ENCODE data around the gene ITPR2.
"Not testable (repeated sequence)": the region's sequence is repeated elsewhere in the genome, so short reads cannot be mapped to it uniquely, and the experiment has no call there.

Gene ITPR2

DNA sequence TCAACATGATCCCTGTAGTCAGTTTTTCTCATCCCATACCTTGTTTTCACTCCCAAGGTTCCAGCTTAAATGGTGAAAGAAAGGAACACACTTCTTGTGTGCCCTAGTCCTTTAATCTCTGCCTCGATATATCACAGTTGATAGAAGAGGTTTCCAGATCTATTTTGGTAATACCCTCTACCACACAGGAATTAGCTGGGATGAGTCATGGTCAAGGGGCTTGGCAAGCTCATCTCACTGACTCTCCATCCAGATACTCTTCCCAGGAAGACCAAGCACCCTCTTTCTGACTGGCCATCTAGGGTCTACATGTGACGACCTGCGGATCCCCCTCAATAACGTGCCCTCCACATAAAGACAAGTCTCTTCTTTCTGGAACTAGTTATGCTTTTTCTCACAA, 277.9 kb downstream of the ITPR2 start:
- DNase-seq, result no peak

- DNase-seq, result no peak
Measured at GRCh38 chr12:26554332-26554731, 278.7 kb downstream of the ITPR2 start.

DNA sequence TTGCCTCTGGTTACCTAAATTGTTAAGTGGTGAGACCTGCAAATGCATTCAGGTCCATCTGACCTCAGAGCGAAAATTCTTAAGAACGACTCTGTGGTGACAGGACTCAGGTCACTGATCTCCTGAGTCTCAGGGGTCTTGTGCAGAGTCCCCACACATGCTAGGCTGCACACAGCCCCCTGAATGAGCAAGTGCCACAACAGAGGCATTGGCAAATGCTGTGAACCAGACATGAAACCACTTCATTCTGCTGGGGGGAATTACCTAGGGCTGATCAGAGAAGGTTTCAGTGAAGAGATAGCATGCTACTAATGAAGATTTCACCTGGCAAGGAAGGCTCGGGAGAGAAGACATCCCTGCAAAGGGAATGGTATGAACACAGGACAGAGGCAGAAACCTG, 281.6 kb downstream of the ITPR2 start:
- DNase-seq, result no peak

DNA sequence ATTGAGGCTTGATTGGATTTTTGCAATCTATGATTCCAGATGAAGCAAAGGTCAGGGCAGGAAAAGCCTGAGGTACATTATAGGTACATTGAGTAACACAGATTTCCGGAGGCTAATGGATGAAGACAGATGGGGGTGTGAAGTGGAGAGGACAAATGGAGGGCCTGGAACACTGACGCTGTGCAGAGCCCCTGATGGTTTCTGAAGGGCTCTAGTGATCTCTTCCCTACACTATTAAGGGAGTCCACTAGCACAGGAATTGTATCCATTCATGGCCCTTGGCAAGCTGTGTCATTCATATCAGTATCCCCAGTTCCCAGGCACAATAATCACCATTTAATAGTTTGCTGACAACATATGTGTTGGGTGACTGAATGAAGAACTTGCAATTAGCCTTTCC, 284.8 kb downstream of the ITPR2 start:
- no peak for DNase-seq

DNA sequence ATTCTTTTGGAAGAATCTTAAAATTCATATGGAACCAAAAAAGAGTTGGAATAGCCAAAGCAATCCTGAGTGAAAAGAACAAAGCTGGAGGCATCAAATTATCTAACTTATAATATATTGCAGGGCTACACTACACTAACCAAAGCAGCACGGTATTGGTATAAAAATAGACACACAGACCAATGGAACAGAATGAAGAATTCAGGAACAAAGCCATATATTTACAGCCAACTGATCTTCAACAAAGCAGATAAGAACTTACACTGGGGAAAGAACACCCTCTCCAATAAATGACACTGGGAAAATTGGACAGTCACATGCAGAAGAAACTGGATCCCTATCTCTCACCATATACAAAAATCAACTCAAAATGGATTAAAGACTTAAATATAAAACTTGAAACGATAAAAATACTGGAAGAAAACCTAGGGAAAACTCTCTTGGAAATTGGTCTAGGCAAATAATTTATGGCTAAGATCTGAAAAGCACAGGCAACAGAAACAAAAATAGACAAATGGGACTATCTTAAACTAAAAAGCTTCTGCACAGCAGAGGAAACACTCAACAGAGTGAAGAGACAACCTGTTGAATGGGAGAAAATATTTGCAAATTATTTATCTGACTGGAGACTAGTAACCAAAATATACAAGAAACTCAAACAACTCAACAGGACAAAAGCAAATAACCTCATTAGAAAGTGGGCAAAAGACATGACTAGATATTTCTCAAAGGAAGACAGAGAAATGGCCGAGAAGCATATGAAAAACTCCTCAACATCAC, 286.3 kb downstream of the ITPR2 start:
- no peak for DNase-seq

- no peak for DNase-seq
Measured at GRCh38 chr12:26539131-26539530, 293.9 kb downstream of the ITPR2 start.

- DNase-seq, result no peak
Measured at GRCh38 chr12:26537651-26538050, 295.3 kb downstream of the ITPR2 start.

DNA sequence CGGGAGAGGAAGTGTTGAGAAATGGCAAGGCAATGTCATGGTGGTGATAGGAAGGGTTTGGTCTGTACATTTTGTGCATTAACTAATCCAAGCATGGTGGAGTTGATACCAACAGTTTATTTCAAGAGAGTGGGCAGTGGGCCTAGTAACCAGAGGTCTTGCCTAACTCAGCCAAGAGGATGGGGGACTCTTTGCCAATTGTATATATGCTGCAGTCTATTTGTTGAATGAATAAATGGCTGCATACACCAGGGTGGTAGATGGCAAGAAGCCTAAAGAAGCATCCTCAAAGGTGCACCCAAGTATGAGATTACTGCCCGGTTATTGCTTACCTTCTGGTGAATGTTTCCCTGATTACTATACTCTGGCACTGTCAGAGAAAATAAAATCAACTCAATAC, 295.9 kb downstream of the ITPR2 start:
- DNase-seq, result no peak

- DNase-seq, result no peak
Measured at GRCh38 chr12:26535826-26536225, 297.2 kb downstream of the ITPR2 start.

DNA sequence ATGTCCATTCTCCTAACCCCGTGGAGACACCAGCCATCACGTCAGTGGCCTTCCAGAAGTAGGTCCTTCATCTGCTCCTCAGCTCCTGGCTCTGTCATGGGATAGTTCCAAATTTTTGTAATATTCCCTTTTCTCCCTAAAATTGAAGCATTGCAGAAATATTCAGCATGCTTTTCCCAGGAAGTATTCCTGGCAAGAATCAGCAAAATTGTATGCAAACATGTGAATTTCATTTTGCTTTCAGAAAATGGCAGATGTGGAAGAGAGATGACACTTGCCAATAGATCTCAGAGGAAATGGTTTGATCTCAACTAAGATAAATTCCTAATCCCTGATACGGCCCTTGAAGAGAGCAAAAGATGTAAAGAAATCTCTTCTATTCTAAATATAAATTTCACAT, 298.9 kb downstream of the ITPR2 start:
- DNase-seq, result no peak

GRCh38 chr12:26533211-26533610, 299.8 kb downstream of the ITPR2 start:
- DNase-seq, result no peak

DNA sequence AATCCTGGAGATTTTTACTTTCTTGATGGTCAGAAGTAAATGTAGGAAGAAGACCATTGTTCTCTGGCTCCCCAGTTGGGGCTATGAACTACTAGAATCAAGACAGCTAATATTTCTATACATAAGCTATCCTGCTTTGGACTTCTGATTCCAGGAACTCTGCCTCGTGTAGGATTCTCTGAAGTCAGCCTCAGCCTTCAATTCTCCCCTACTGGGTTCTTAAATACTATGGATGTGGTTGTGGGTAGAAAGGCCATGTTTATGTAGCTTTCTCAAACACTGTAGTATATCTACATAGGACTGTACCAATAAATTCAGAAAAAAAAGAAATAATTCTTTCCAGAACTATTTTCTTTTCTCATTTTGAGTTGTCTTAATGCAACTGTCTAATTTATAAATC, 302.5 kb downstream of the ITPR2 start:
- DNase-seq, result no peak

GRCh38 chr12:26528943-26529342, 304.1 kb downstream of the ITPR2 start:
- DNase-seq, result no peak

GRCh38 chr12:26527682-26528081, 305.3 kb downstream of the ITPR2 start:
- DNase-seq, result no peak

DNA sequence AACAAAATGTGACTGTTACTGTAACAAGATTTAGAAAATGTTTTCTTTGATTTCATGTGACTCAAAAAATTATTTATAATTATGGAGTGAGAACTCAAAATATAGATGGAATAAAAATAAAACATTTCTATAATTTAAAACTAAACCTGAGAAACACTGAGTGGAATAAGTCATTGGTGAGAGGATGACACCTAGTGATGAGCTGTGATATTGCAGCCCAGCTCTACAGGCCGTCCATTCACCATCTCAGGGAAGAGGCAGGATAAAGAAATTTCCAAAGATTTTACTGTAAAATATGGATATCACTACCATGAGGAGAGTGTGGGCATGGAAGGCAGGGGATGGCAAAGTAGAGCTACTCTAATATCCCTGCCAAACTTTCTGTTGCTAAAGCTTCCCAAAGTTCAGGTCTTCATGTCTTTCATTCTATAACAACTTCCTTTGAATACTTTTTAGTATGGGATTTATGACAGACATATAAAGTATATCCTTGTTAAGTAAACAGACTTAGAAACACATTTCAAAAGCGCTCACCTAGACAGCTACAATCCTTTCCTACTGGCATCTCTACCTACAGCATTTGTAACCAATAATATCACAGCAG, 308.0 kb downstream of the ITPR2 start:
- peak; percentile 17 to 20 for DNase-seq

GRCh38 chr12:26523708-26524150, 309.3 kb downstream of the ITPR2 start:
- DNase-seq, result no peak

GRCh38 chr12:26520869-26521268, 312.1 kb downstream of the ITPR2 start:
- no peak for DNase-seq

GRCh38 chr12:26520109-26520508, 312.9 kb downstream of the ITPR2 start:
- no peak for DNase-seq

- no peak for DNase-seq
Measured at GRCh38 chr12:26519462-26519861, 313.5 kb downstream of the ITPR2 start.

DNA sequence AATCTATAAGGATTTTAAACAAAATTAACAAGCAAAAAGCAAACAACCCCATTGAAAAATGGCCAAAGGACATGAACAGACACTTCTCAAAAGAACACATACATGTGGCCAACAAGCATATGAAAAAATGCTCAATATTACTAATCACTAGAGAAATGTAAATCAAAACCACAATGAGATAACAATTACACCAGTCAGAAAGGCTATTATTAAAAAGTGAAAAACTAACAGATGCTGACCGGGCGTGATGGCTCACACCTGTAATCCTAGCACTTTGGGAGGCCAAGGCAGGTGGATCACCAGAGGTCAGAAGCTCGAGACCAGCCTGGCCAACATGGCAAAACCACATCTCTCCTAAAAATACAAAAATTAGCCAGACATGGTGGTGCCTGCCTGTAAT, 315.7 kb downstream of the ITPR2 start:
- not testable (repeated sequence) for DNase-seq

- no peak for DNase-seq
Measured at GRCh38 chr12:26514364-26514763, 318.6 kb downstream of the ITPR2 start.

DNA sequence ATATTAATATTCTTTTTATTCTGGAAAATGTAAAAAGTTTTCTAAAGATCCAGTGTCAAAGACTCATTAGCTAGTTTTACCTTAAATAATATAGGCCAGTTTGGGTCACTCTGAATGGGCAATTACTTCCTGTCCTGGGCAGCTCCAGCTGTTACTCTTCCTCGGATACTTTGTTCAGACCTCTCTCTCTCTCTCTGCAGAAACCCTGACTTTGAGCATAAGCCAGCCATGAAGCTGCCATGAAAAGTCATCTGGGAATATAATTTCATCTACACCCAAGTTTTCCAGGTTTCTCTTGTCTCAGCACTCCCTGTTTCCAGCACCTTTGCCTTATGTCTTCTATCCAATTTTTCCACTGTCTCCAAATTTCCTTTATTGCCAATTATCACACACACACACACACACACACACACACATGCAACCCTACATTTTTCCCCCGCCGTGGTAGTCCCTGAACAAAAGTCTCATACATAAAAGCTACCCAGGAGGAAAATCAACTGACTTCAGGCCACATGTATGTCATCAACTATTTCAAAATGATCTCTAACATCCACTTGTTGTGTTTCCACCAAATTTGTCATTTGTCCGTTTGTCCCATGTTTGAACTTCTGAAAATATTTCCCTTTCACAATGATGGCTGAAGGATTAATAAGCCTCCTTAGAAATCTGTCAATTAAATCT, 319.5 kb downstream of the ITPR2 start:
- DNase-seq, result no peak

DNA sequence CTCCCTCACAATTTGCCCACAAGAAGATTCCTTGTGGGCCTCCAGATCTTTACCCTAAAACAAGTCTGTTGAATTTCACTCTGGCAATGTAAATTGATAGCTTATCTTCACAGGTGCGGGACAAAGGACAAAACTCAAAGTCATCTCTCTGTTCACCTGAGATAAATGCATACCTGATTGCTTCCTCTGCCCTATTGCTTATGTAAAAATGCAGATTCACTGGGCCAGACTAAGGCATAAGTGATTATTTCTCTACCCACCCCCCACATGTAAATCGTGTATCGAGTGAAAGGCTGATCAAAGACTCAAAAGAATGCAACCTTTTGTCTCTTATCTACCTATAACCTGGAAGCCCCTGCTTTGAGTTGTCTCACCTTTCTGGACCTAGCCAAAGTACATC, 320.8 kb downstream of the ITPR2 start:
- no peak for DNase-seq

DNA sequence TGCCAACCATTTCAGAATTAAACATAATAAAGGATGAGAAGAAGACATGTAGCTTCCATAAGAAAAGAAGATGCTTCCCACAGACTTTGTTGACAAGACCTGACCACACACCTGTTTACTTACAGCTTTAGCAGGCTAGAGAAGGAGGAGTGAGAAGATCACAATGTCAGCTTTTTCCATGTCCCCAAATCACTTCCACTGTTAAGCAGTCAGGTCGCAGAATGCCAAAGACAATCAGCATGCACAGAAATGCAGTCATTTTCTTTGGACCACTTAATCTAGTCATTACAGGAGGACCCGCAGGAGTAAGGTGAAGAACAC, 322.7 kb downstream of the ITPR2 start:
- no peak for DNase-seq

All from activated CD4-positive, alpha-beta T cell treated with anti-CD3 and anti-CD28 coated beads, Interleukin-2, amount 50 U/mL, for 48 hours (primary cell).